Putamen (tissue), 1 donor: ENCODE results near the gene DCTD.

Source experiments
- DNase-seq: peaks from one replicate; pipeline ENCODE4 v3.0.0-alpha.2; 2016; ENCODE audit warnings: low spot score

The DCTD gene

GRCh38 chr4:182871616-182872015 is 45.6 kb downstream of the DCTD start:
- no peak for DNase-seq

GRCh38 chr4:182869697-182870096 is 47.5 kb downstream of the DCTD start:
- no peak for DNase-seq

- no peak for DNase-seq
Observed at GRCh38 chr4:182866746-182867145, 50.4 kb downstream of the DCTD start.

- DNase-seq: no peak
Observed at GRCh38 chr4:182863501-182863900, 53.7 kb downstream of the DCTD start.

GRCh38 chr4:182862921-182863320 is 54.3 kb downstream of the DCTD start:
- no peak for DNase-seq

- no peak for DNase-seq
Observed at GRCh38 chr4:182862141-182862875, 54.9 kb downstream of the DCTD start.

GRCh38 chr4:182861346-182861745 is 55.8 kb downstream of the DCTD start:
- DNase-seq: no peak

GRCh38 chr4:182859730-182860129 is 57.5 kb downstream of the DCTD start:
- DNase-seq: no peak

- no peak for DNase-seq
Observed at GRCh38 chr4:182858711-182859110, 58.5 kb downstream of the DCTD start.

- DNase-seq: no peak
Observed at GRCh38 chr4:182856862-182857261, 60.3 kb downstream of the DCTD start.

- DNase-seq: no peak
Observed at GRCh38 chr4:182855877-182856276, 61.3 kb downstream of the DCTD start.

GRCh38 chr4:182855312-182855711 is 61.9 kb downstream of the DCTD start:
- no peak for DNase-seq

- no peak for DNase-seq
Observed at GRCh38 chr4:182854466-182854865, 62.7 kb downstream of the DCTD start.

GRCh38 chr4:182853731-182854330 is 63.4 kb downstream of the DCTD start:
- DNase-seq: no peak

- DNase-seq: no peak
Observed at GRCh38 chr4:182848685-182849084, 68.5 kb downstream of the DCTD start.

- no peak for DNase-seq
Observed at GRCh38 chr4:182847576-182848450, 69.4 kb downstream of the DCTD start.

GRCh38 chr4:182846036-182846435 is 71.2 kb downstream of the DCTD start:
- DNase-seq: no peak

- no peak for DNase-seq
Observed at GRCh38 chr4:182845618-182846017, 71.6 kb downstream of the DCTD start.

- DNase-seq: no peak
Observed at GRCh38 chr4:182843808-182844325, 73.3 kb downstream of the DCTD start.

- no peak for DNase-seq
Observed at GRCh38 chr4:182842759-182843390, 74.3 kb downstream of the DCTD start.

- no peak for DNase-seq
Observed at GRCh38 chr4:182842104-182842600, 75.0 kb downstream of the DCTD start.

GRCh38 chr4:182840108-182840507 is 77.1 kb downstream of the DCTD start:
- no peak for DNase-seq
